Coronary artery (tissue), 2 donors: ENCODE results near the gene ENOX1.

Experiments used
- DNase-seq: peaks from one replicate; pipeline ENCODE4 v3.0.0-alpha.2; 2017; ENCODE audit warnings: low spot score
- H3K27ac ChIP-seq, 2 donors: fragments of 200-600 bp; sonication (generic); one replicate each; pipeline ENCODE4 v1.5.1; 2016 to 2019
- H3K4me3 ChIP-seq: fragments of 200-600 bp; sonication (generic); 2 replicates; pipeline ENCODE4 v1.5.1; 2016; ENCODE audit warnings: mild to moderate bottlenecking, moderate library complexity
- CTCF ChIP-seq: fragments of 200-600 bp; sonication (generic); IDR thresholded peaks from one replicate; pipeline ENCODE4 v1.5.1; 2019; ENCODE audit warnings: antibody characterized with exemption

The ENOX1 gene

GRCh38 chr13:43299374-43299773 is 487.4 kb downstream of the ENOX1 start:
- no peak for TF ChIP-seq CTCF
- H3K4me3 ChIP-seq: no peak overlapping the region
- H3K27ac ChIP-seq: no peak overlapping the region
- no peak for DNase-seq

- TF ChIP-seq CTCF: no peak
- no peak for DNase-seq
- H3K4me3 ChIP-seq: no peak overlapping the region
- no peak overlapping the region for H3K27ac ChIP-seq
Measured at GRCh38 chr13:43298816-43299215, 488.0 kb downstream of the ENOX1 start.

- Histone ChIP-seq H3K27ac (no peak overlapping the region), H3K4me3 (no peak overlapping the region)
- no peak for DNase-seq
- TF ChIP-seq CTCF: no peak
Measured at GRCh38 chr13:43297967-43298678, 488.6 kb downstream of the ENOX1 start.

GRCh38 chr13:43295825-43296564 is 490.8 kb downstream of the ENOX1 start:
- no peak for DNase-seq
- no peak overlapping the region for H3K4me3 ChIP-seq
- no peak for TF ChIP-seq CTCF
- H3K27ac ChIP-seq: no peak overlapping the region

- DNase-seq: no peak
- H3K4me3 ChIP-seq: no peak overlapping the region
- no peak for TF ChIP-seq CTCF
- H3K27ac ChIP-seq: no peak overlapping the region
Measured at GRCh38 chr13:43295321-43295720, 491.5 kb downstream of the ENOX1 start.

GRCh38 chr13:43294412-43294811 is 492.4 kb downstream of the ENOX1 start:
- no peak for DNase-seq
- H3K27ac ChIP-seq: no peak overlapping the region
- TF ChIP-seq CTCF: no peak

GRCh38 chr13:43293986-43294385 is 492.8 kb downstream of the ENOX1 start:
- no peak overlapping the region for H3K27ac ChIP-seq
- TF ChIP-seq CTCF: no peak
- no peak overlapping the region for H3K4me3 ChIP-seq
- no peak for DNase-seq

More at GRCh38 chr13:43294412-43294811, 492.4 kb downstream of the ENOX1 start:
- H3K4me3 ChIP-seq: no peak overlapping the region
